GM10266 (cell line): Measurements from ENCODE around the gene PDE3B.
"Not testable (repeated sequence)": the region's sequence is repeated elsewhere in the genome, so short reads cannot be mapped to it uniquely, and the experiment has no call there.

Experiments used
- DNase-seq: peaks from one replicate; pipeline ENCODE4 v3.0.0; 2012; ENCODE audit errors: extremely low spot score
- CTCF ChIP-seq: IDR thresholded peaks from 2 replicates; pipeline ENCODE4 v1.5.1; 2012; ENCODE audit warnings: mild to moderate bottlenecking, low read depth; ENCODE audit not compliant: control insufficient read depth, insufficient read depth; ENCODE audit errors: missing control alignments

PDE3B gene

GRCh38 chr11:14857621-14858020 is 214.0 kb downstream of the PDE3B start:
- no peak for TF ChIP-seq CTCF
- DNase-seq: no peak

GRCh38 chr11:14858404-14858803 is 214.8 kb downstream of the PDE3B start:
- TF ChIP-seq CTCF: no peak
- no peak for DNase-seq

- TF ChIP-seq CTCF: no peak
- no peak for DNase-seq
Observed at GRCh38 chr11:14860511-14860910, 216.9 kb downstream of the PDE3B start.

GRCh38 chr11:14861680-14862079 is 218.1 kb downstream of the PDE3B start:
- no peak for DNase-seq
- no peak for TF ChIP-seq CTCF

- not testable (repeated sequence) for DNase-seq
Observed at GRCh38 chr11:14863775-14864174, 220.2 kb downstream of the PDE3B start.

- DNase-seq: no peak
- no peak for TF ChIP-seq CTCF
Observed at GRCh38 chr11:14872032-14872431, 228.4 kb downstream of the PDE3B start.

GRCh38 chr11:14873632-14874031 is 230.0 kb downstream of the PDE3B start:
- TF ChIP-seq CTCF: no peak
- no peak for DNase-seq

GRCh38 chr11:14875163-14875562 is 231.6 kb downstream of the PDE3B start:
- DNase-seq: no peak
- TF ChIP-seq CTCF: no peak
